Progenitor cell of endocrine pancreas (in vitro differentiated cells): Measurements from ENCODE around the gene CCM2. TPM values are rescaled to one million over a fixed set of nuclear protein-coding genes. Genes with fewer than 3 reads are reported as not detected.

ENCODE experiments used
- DNase-seq: peaks from one replicate; pipeline ENCODE4 v3.0.0; 2021; ENCODE audit warnings: low spot score; ENCODE audit not compliant: unreplicated experiment
- H3K27ac Mint-ChIP-seq: 2 replicates; pipeline ENCODE4 v1.8.0; 2021; ENCODE audit warnings: mild to moderate bottlenecking, moderate library complexity, mixed read lengths
- H3K27me3 Mint-ChIP-seq: 2 replicates; pipeline ENCODE4 v1.8.0; 2021; ENCODE audit warnings: mixed read lengths
- H3K36me3 Mint-ChIP-seq: 2 replicates; pipeline ENCODE4 v1.8.0; 2022; ENCODE audit warnings: mixed read lengths; ENCODE audit not compliant: insufficient read depth
- H3K4me1 Mint-ChIP-seq: 2 replicates; pipeline ENCODE4 v1.8.0; 2021; ENCODE audit warnings: low read depth, mixed read lengths
- H3K4me3 Mint-ChIP-seq: 2 replicates; pipeline ENCODE4 v1.8.0; 2021; ENCODE audit warnings: low read depth, mild to moderate bottlenecking, moderate library complexity, mixed read lengths
- H3K9me3 Mint-ChIP-seq: 2 replicates; pipeline ENCODE4 v1.8.0; 2021; ENCODE audit warnings: low read depth, mixed read lengths
- total RNA-seq: library from RNA; stranded (reverse); gene quantifications from 2 replicates; pipeline ENCODE4 v1.2.1, GENCODE V29; 2021
- TF ChIP-seq, protein P1 (sequence below): fragments of 200-600 bp; sonication (generic); IDR thresholded peaks from one replicate; pipeline ENCODE4 v1.5.0; 2021; ENCODE audit warnings: antibody characterized with exemption, mild to moderate bottlenecking; ENCODE audit not compliant: unreplicated experiment

CCM2 gene
- total RNA-seq, 1 donor from 2014 or later, result 43.0 TPM

DNA sequence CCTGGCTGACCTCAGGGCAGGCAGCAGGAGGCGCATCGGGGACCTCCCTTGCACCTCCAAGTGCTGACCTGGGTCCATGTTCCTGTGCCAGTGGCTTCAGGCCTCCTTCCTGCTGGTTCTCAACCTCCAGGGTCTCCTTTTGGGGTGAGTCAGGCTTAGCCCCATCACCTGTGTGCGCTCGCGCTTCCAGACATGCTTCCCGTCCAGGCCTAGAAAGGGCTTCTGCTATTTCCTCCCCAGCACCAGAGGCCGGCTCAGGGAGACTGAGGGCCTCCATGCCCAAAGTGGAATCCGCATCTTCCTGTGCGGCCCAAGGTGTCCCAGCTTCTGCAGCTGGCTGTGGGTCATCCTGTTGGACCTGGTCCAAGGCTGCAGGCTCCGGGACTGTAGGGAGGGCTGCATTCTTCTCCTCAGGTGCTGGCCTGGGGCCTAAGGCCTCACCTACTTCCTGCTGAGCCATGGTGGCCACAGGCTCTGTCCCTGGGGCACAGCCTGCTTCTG, 82.9 kb downstream of the CCM2 start:
- DNase-seq, result no peak
- no peaks in the 10 kb centered on the region for H3K9me3 Mint-ChIP-seq
- no peaks in the 10 kb centered on the region for H3K4me1 Mint-ChIP-seq
- H3K27ac Mint-ChIP-seq, result no peak overlapping the region
- TF ChIP-seq, protein P1, sequence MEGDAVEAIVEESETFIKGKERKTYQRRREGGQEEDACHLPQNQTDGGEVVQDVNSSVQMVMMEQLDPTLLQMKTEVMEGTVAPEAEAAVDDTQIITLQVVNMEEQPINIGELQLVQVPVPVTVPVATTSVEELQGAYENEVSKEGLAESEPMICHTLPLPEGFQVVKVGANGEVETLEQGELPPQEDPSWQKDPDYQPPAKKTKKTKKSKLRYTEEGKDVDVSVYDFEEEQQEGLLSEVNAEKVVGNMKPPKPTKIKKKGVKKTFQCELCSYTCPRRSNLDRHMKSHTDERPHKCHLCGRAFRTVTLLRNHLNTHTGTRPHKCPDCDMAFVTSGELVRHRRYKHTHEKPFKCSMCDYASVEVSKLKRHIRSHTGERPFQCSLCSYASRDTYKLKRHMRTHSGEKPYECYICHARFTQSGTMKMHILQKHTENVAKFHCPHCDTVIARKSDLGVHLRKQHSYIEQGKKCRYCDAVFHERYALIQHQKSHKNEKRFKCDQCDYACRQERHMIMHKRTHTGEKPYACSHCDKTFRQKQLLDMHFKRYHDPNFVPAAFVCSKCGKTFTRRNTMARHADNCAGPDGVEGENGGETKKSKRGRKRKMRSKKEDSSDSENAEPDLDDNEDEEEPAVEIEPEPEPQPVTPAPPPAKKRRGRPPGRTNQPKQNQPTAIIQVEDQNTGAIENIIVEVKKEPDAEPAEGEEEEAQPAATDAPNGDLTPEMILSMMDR, result no peak
- no peaks in the 10 kb centered on the region for H3K36me3 Mint-ChIP-seq
- peaks cover 6% of the 10 kb centered on the region for H3K27me3 Mint-ChIP-seq
- H3K4me3 Mint-ChIP-seq, result no peak overlapping the region

DNA sequence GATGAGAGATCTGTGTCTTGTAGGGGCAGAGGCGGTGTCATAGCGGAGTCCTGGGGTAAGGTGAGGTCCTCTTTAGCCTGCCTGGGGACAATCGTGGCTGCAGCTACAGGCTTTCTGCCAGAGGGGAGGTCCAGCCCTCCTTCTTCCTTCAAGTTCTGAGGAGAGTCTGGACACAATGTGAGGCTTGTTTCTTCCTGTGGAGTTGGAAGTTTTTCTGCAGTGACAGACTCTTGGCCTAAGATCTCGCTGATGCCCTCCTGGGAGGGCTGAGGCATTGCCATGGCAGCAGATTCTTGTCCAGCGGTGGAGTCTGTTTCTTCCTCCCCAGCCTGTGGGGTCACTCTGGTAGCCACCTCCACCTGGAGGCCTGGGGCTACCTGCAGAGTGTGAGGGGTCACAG, 84.3 kb downstream of the CCM2 start:
- peaks cover 8% of the 10 kb centered on the region for H3K27me3 Mint-ChIP-seq
- no peak overlapping the region for H3K4me3 Mint-ChIP-seq
- TF ChIP-seq, protein P1, result no peak
- H3K36me3 Mint-ChIP-seq, result no peaks in the 10 kb centered on the region
- H3K27ac Mint-ChIP-seq, result no peak overlapping the region
- H3K9me3 Mint-ChIP-seq, result no peaks in the 10 kb centered on the region
- DNase-seq, result no peak
- H3K4me1 Mint-ChIP-seq, result no peaks in the 10 kb centered on the region

DNA sequence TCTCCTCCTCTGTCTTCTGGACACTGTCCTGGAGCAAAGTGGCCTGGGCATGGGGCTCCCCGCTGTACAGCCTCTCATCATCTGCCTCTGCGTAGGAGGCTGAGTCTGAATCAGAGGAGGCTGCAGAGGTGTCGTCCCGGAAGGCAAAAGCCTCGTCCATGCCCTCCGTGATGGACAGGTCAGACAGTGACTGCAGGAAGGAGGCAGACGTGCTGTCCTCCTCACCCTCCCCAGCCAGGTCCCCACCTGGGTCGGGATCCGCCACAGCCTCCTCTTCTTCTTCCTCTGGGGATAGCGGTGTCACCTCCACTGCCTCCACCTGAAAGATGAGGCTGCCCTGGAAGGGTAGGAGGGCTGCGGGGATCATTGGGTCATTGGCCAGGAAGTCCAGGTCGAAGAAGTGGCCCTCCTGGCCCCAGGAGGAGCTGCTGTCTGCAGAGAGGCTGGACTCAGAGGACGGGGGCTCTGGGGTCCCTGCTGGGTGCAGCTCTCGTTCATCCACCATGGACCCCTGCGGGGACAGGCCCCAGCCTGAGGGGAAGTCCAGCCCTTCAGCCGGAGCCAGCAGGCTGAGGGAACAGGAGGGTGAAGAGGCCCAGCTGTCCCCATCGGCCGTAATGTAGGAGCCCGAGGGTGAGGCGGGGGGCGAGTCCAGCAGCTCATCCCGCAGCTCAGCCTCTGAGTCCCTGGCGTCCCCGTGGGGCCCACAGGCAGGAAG, 85.1 kb downstream of the CCM2 start:
- Mint-ChIP-seq H3K4me3 (no peak overlapping the region), H3K4me1 (no peaks in the 10 kb centered on the region), H3K27me3 (peaks cover 15% of the 10 kb centered on the region), H3K9me3 (no peaks in the 10 kb centered on the region), H3K36me3 (no peaks in the 10 kb centered on the region), H3K27ac (no peak overlapping the region)
- DNase-seq, result no peak
- TF ChIP-seq, protein P1, result no peak

DNA sequence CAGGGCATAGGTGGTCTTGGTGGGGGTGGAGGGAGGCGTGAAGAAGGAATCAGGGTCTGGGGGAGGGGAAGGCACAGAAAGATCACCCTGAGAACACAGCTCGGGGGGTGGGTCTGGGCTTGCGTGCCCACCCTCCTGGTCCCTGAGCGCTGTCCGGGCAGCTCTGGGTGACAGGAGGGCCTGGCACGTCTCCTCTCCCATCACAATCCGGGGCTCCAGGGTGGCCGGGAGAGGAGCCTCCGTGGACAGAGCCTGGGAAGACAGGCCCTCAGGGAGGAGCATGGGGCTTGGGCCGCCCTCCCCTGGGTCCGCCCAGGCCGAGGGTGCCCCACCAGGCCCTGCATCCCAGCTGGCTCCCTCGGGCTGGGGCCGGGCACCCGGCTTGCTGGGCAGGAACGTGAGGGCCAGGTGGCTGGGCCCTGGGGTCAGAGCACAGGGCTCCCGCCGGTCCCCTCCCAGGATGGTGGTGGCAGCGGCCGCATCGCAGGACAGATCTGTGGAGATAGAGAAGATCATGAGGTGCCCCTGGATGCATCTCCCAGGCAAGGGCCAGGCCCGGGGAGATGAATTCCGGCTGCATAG, 85.7 kb downstream of the CCM2 start:
- no peak for DNase-seq
- Mint-ChIP-seq H3K4me1 (no peaks in the 10 kb centered on the region), H3K27me3 (peaks cover 15% of the 10 kb centered on the region), H3K36me3 (no peaks in the 10 kb centered on the region), H3K9me3 (no peaks in the 10 kb centered on the region), H3K4me3 (no peak overlapping the region), H3K27ac (no peak overlapping the region)
- TF ChIP-seq, protein P1, result no peak

DNA sequence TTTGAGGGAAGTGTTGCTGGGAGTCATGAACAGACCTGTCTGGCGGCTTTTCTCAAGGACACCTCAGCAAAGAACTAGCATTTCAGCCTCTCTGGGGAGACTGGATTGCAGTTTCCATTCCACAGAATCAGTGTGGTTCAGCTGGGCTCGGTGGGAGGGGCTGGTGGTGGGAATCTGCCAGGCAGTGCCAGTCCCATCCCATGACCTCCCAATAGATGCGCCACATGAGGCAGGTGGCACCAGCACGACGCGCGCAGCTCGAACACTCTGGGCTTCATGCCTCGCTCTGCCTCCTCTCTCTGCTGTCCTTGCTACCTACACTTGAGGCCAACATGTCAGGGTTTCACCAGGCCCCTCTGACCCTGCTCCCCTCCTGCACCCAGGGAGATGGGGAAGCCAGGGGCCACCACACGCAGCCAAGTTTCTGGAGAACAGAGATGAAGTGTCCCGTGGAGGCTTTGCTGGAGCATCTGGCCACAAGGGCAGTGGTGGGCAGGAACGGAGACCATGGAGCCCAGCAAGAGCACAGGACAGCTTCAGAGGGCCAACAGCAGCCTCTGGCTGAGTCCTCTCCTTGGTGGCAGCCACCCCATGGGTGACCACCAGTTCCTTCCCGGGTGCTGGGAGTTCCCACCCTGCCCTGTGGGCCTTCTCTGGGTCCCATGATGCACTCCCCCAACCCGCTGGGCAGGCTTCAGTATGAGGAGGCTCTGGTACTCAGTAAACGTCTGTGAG, 86.5 kb downstream of the CCM2 start:
- Mint-ChIP-seq H3K27ac (no peak overlapping the region), H3K36me3 (no peaks in the 10 kb centered on the region), H3K27me3 (peaks cover 17% of the 10 kb centered on the region), H3K4me1 (no peaks in the 10 kb centered on the region), H3K9me3 (no peaks in the 10 kb centered on the region), H3K4me3 (no peak overlapping the region)
- TF ChIP-seq, protein P1, result no peak
- no peak for DNase-seq
